Karpas-422 (cell line): ENCODE data around the gene DNAI2. TPM values are rescaled to one million over a fixed set of nuclear protein-coding genes. Genes with fewer than 3 reads are reported as not detected.

Experiments used
- DNase-seq: peaks from one replicate; pipeline ENCODE4 v3.0.0-alpha.2; 2015
- H2AFZ ChIP-seq: fragments of 200-600 bp; sonication (generic); 2 replicates; pipeline ENCODE4 v1.6.1; 2014; ENCODE audit warnings: antibody characterized with exemption, low read length, mixed read lengths
- H3K27ac ChIP-seq: fragments of 200-600 bp; sonication (generic); 2 replicates; pipeline ENCODE4 v1.5.1; 2014; ENCODE audit warnings: mild to moderate bottlenecking, low read length, moderate library complexity
- H3K27me3 ChIP-seq: fragments of 200-600 bp; sonication (generic); 2 replicates; pipeline ENCODE4 v1.6.1; 2014; ENCODE audit warnings: low read length, mixed read lengths
- H3K36me3 ChIP-seq: fragments of 200-600 bp; sonication (generic); 2 replicates; pipeline ENCODE4 v1.6.1; 2014; ENCODE audit warnings: low read length, mixed read lengths; ENCODE audit not compliant: insufficient read depth
- H3K4me1 ChIP-seq: fragments of 200-600 bp; sonication (generic); 2 replicates; pipeline ENCODE4 v1.6.1; 2014; ENCODE audit warnings: mild to moderate bottlenecking, low read length, mixed read lengths
- H3K4me2 ChIP-seq: fragments of 200-600 bp; sonication (generic); 2 replicates; pipeline ENCODE4 v1.6.1; 2014; ENCODE audit warnings: low read length, low read depth, mild to moderate bottlenecking; ENCODE audit not compliant: poor library complexity, severe bottlenecking
- H3K4me3 ChIP-seq: fragments of 200-600 bp; sonication (generic); 2 replicates; pipeline ENCODE4 v1.5.1; 2014; ENCODE audit warnings: mild to moderate bottlenecking, antibody characterized with exemption, low read length, mixed read lengths
- H3K79me2 ChIP-seq: fragments of 200-600 bp; sonication (generic); 2 replicates; pipeline ENCODE4 v1.6.1; 2014; ENCODE audit warnings: mild to moderate bottlenecking, low read length, mixed read lengths
- H3K9ac ChIP-seq: fragments of 200-600 bp; sonication (generic); 2 replicates; pipeline ENCODE4 v1.6.0; 2014; ENCODE audit warnings: low read length
- H3K9me2 ChIP-seq: fragments of 200-600 bp; sonication (generic), shearing (Covaris generic); replicated peaks from 2 replicates; pipeline ENCODE4 v1.6.0; 2014; ENCODE audit warnings: mild to moderate bottlenecking, low read length, moderate library complexity; ENCODE audit not compliant: insufficient read depth
- H3K9me3 ChIP-seq: fragments of 300-700, 200-600 bp; sonication (generic); 2 replicates; pipeline ENCODE4 v1.6.1; 2014; ENCODE audit warnings: low read length, mixed read lengths
- H4K20me1 ChIP-seq: fragments of 200-600 bp; sonication (generic); 2 replicates; pipeline ENCODE4 v1.6.1; 2014; ENCODE audit warnings: mild to moderate bottlenecking, antibody characterized with exemption, low read length, low read depth; ENCODE audit not compliant: insufficient read depth
- total RNA-seq: library from RNA; depleted of rRNA; stranded (reverse); fragments of >200 nt; shearing (Covaris generic); gene quantifications from 2 replicates; pipeline ENCODE4 v1.2.3, GENCODE V29; 2014; ENCODE audit warnings: low replicate concordance

DNAI2 gene
- total RNA-seq, 1 experiment from 2014 or later, result not detected

DNA sequence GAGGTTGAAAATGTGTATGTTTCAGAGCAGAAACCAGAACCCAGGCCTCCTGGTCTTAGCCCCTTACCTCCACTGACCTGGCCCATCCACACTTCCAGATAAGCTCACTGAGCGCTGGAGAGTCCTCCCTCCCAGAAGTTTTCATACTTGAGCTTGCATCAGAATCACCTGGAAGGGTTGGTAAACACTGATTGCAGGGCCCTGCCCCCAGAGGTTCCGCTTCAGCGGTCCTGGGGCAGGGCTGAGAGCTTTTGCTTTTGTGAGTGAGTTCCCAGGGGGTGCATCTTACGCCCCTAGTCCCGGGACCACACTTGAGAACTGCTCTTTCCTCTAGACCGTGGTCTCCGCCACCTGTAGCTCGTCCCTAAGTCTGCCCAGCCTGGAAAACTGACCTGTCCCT, 40.1 kb upstream of the DNAI2 start:
- Histone ChIP-seq H3K79me2 (no peaks in the 10 kb centered on the region), H3K4me3 (no peak overlapping the region), H3K9ac (no peak overlapping the region), H4K20me1 (no peaks in the 10 kb centered on the region), H3K27me3 (no peaks in the 10 kb centered on the region), H3K27ac (no peak overlapping the region), H2AFZ (no peak overlapping the region), H3K4me2 (no peak overlapping the region), H3K36me3 (no peaks in the 10 kb centered on the region), H3K9me3 (no peaks in the 10 kb centered on the region), H3K9me2 (no peaks in the 10 kb centered on the region), H3K4me1 (no peaks in the 10 kb centered on the region)
- DNase-seq, result no peak

DNA sequence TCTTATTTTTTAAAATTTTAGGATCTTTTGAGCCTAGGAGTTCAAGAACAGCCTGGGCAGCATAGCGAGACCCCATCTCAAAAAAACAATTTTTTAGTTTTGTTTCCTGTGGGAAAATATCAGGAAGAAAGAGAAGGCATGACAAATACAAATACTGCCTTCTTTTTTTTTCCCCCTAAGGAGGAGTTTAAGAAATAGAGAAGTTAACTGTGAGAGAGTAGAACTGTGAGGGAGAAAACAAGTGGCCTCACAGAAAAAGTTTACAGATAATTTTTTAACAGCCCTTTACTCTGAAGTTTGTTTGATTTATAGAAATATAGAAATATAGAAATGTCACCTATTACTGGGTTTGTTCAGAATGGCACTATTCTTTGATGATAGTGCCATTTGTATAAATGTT, 39.5 kb upstream of the DNAI2 start:
- Histone ChIP-seq H3K9me2 (no peaks in the 10 kb centered on the region), H4K20me1 (no peaks in the 10 kb centered on the region), H3K36me3 (no peaks in the 10 kb centered on the region), H3K27me3 (no peaks in the 10 kb centered on the region), H3K4me3 (no peak overlapping the region), H3K79me2 (no peaks in the 10 kb centered on the region), H3K27ac (no peak overlapping the region), H2AFZ (no peak overlapping the region), H3K4me2 (no peak overlapping the region), H3K9me3 (no peaks in the 10 kb centered on the region), H3K9ac (no peak overlapping the region), H3K4me1 (no peaks in the 10 kb centered on the region)
- DNase-seq, result no peak

DNA sequence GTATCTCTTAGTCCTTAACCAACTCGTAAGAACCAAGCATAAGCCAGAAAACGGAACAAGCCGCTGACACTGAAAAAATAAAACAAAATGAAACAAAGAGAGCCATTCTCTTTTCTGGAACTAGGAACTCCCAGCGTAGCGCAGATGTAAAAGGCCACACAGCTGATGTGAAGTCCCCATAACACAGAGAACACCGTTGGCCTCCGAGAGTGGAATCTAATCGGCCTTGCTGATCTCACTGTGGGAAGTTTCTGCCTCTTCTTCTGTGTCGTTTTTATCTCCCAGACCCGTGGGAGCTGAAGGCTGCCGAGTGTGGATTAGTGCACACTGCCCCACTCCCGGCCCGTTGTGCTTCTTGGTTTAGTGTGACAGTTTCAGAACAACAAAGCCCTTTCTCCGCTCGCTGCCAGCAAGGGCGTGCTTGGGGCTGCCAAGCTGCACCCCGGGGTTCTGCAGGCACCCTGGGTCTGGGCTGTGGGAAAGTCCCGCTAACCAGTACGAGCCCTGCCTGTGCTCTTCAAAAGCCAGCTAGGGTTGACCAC, 38.9 kb upstream of the DNAI2 start:
- Histone ChIP-seq H3K9me2 (no peaks in the 10 kb centered on the region), H3K27ac (no peak overlapping the region), H3K4me3 (no peak overlapping the region), H2AFZ (no peak overlapping the region), H3K79me2 (no peaks in the 10 kb centered on the region), H3K9ac (no peak overlapping the region), H3K36me3 (no peaks in the 10 kb centered on the region), H3K9me3 (no peaks in the 10 kb centered on the region), H3K27me3 (no peaks in the 10 kb centered on the region), H3K4me1 (no peaks in the 10 kb centered on the region), H3K4me2 (no peak overlapping the region), H4K20me1 (no peaks in the 10 kb centered on the region)
- DNase-seq, result no peak

DNA sequence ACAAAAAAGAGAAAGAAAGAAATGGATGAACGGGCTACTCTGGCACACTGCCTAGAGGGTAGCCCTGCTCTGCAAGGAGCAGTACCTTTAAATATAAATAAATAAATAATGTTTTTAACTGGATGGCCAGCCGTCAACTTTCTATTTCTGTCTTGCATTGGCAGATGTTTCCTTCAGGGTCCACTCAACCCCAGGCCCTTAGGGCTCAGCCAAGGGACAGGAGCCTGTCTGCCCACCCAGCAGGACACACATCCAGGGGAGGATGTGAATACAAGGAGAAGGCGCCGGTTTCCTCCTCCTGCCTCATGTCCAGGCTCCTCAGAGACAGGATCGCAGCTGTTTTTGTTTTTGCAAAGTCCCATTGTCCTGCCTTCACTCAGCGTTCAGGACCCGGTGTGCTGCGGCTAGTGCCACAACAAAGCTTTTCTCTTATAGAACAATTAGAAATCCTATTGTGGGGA, 38.1 kb upstream of the DNAI2 start:
- H3K79me2 ChIP-seq, result no peaks in the 10 kb centered on the region
- H3K4me1 ChIP-seq, result no peaks in the 10 kb centered on the region
- H2AFZ ChIP-seq, result no peak overlapping the region
- no peaks in the 10 kb centered on the region for H4K20me1 ChIP-seq
- H3K27me3 ChIP-seq, result no peaks in the 10 kb centered on the region
- no peak overlapping the region for H3K9ac ChIP-seq
- no peak for DNase-seq
- no peaks in the 10 kb centered on the region for H3K36me3 ChIP-seq
- H3K9me3 ChIP-seq, result no peaks in the 10 kb centered on the region
- no peak overlapping the region for H3K4me3 ChIP-seq
- H3K4me2 ChIP-seq, result no peak overlapping the region
- no peaks in the 10 kb centered on the region for H3K9me2 ChIP-seq
- no peak overlapping the region for H3K27ac ChIP-seq

DNA sequence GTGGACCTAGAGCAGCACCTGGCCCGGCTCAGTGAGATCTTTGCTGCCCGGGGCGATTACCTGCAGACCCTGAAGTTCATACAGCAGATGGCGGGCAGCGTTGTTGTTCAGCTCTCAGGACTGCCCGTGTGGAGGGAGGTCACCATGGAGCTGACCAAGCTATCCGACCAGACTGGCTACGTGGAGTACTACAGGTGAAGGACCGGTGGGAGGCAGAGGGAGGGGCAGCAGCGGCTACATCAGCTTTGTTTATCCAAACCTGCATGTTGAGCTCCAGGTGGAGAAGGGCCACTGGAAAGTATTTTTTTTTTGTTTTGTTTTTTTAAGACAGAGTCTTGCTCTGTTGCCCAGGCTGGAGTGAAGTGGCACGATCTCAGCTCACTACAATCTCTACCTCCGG, 36.7 kb upstream of the DNAI2 start:
- Histone ChIP-seq H3K9ac (no peak overlapping the region), H3K9me3 (no peaks in the 10 kb centered on the region), H3K4me3 (no peak overlapping the region), H3K4me2 (no peak overlapping the region), H4K20me1 (no peaks in the 10 kb centered on the region), H3K9me2 (no peaks in the 10 kb centered on the region), H2AFZ (no peak overlapping the region), H3K27ac (no peak overlapping the region), H3K4me1 (no peaks in the 10 kb centered on the region), H3K27me3 (no peaks in the 10 kb centered on the region), H3K36me3 (no peaks in the 10 kb centered on the region), H3K79me2 (no peaks in the 10 kb centered on the region)
- no peak for DNase-seq

DNA sequence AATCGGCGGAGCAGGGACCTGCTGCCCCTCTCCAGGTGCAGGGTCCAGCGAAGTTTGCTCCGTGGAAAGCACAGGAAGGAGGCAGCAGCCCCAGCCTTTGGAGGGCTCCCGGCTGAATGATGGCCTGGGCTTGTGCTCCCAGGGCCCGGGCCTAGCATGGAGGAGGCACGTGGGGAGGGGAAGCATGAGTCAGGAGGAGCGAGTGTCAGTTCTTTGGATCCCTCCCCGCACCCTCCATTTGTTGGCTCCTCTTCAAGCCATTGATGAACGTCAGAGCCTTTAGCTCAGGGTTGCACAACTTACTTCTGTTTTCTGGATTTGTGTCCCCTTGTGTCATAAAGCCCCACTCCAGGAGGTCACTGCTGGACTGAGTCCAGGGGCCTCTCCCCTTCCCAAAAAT, 34.9 kb upstream of the DNAI2 start:
- Histone ChIP-seq H4K20me1 (no peaks in the 10 kb centered on the region), H3K9ac (no peak overlapping the region), H3K4me3 (no peak overlapping the region), H3K27me3 (no peaks in the 10 kb centered on the region), H3K9me2 (no peaks in the 10 kb centered on the region), H3K27ac (no peak overlapping the region), H2AFZ (no peak overlapping the region), H3K4me1 (no peaks in the 10 kb centered on the region), H3K4me2 (no peak overlapping the region), H3K9me3 (no peaks in the 10 kb centered on the region), H3K79me2 (no peaks in the 10 kb centered on the region), H3K36me3 (no peaks in the 10 kb centered on the region)
- no peak for DNase-seq

DNA sequence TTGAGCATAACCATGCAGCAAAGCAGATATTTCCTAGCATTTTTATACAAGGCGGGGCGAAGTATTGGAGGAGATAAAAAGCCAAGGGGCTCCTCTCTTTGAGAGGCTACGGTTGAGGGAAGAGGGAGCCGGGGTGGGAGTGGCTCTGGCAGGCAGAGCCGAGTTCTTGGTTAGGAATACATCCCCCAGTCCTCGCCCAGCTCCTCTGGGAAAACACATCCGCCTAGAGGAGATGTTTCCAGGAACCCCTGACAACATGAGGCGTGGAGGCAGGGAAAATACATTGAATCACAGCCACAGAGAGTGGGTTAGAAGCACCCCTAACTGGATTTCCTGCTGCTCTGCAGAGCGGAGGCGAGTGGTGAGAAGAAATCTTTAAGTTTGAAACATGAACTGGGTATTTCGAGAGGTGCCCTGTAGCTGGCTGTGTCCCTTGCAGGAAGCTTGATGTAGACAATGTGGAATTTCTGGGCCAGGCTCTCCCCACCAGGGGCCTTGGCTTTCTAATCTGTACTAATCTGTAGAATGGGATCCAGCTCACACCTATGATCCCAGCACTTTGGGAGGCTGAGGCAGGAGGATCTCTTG, 33.3 kb upstream of the DNAI2 start:
- no peak overlapping the region for H3K4me2 ChIP-seq
- no peaks in the 10 kb centered on the region for H3K27me3 ChIP-seq
- H2AFZ ChIP-seq, result no peak overlapping the region
- H3K9me2 ChIP-seq, result no peaks in the 10 kb centered on the region
- H3K79me2 ChIP-seq, result no peaks in the 10 kb centered on the region
- no peaks in the 10 kb centered on the region for H3K36me3 ChIP-seq
- H3K9me3 ChIP-seq, result no peaks in the 10 kb centered on the region
- no peak overlapping the region for H3K27ac ChIP-seq
- no peak overlapping the region for H3K4me3 ChIP-seq
- H3K4me1 ChIP-seq, result no peaks in the 10 kb centered on the region
- no peak for DNase-seq
- H3K9ac ChIP-seq, result no peak overlapping the region
- H4K20me1 ChIP-seq, result no peaks in the 10 kb centered on the region

DNA sequence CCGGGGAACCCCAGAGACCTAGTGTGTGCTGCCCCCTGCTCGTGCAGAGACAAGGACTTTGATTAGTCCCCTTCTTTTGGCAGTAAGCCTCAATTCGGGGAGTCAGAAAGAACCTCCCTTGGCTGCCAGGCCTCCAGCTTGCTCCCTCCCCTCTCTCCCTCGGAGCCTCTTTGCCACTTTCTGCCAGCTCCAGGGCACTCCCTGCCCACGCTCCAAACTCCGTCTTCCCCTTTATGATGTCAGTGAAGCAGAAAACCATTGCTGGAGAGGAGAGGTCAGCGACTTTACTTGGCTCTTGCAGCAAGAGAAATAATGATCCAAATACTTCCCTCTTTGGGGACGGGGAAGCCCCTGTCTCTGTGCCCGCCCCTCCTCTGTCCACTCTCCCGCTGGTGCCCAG, 32.6 kb upstream of the DNAI2 start:
- Histone ChIP-seq H3K4me2 (no peak overlapping the region), H3K9me3 (no peaks in the 10 kb centered on the region), H3K4me1 (no peaks in the 10 kb centered on the region), H3K27me3 (no peaks in the 10 kb centered on the region), H4K20me1 (no peaks in the 10 kb centered on the region), H3K4me3 (no peak overlapping the region), H3K36me3 (no peaks in the 10 kb centered on the region), H3K9ac (no peak overlapping the region), H3K79me2 (no peaks in the 10 kb centered on the region), H3K9me2 (no peaks in the 10 kb centered on the region), H2AFZ (no peak overlapping the region), H3K27ac (no peak overlapping the region)
- no peak for DNase-seq
